Tongue (tissue), 2 donors: ENCODE measurements around the gene CADM1. TPM values are rescaled to one million over a fixed set of nuclear protein-coding genes. Genes with fewer than 3 reads are reported as not detected.

Experiments used
- DNase-seq: peaks from one replicate; pipeline ENCODE4 v3.0.0-alpha.2; 2015
- total RNA-seq: library from RNA; depleted of rRNA; stranded (reverse); fragments of >200 nt; gene quantifications from one replicate; pipeline ENCODE4 v1.2.3, GENCODE V29; 2014

CADM1 gene
- total RNA-seq, 1 donor from 2014 or later, result 53.1 TPM

GRCh38 chr11:115398333-115399080 is 105.7 kb downstream of the CADM1 start:
- no peak for DNase-seq

- DNase-seq, result peak; percentile 88
These were observed 107.7 kb downstream of the CADM1 start for GRCh38 chr11:115396533-115396932.

DNA sequence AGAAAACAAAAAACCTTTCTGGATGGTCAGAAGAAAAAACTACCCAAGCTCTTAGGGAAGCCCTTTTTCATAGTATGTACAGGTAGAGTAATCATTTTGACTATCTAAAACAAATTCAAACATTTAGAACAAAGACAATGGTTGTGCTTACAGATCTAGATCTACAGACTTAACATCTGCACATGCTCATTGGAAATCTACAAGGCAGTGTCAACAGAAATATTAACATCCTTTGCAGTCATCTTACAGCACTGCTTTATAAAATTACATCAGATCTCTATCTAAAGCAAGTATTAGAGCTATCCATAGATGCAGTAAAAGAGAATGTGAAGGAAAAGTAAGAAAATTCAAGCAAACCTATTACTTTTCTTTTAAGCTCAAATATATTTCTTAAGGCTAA is 110.3 kb downstream of the CADM1 start:
- no peak for DNase-seq

DNA sequence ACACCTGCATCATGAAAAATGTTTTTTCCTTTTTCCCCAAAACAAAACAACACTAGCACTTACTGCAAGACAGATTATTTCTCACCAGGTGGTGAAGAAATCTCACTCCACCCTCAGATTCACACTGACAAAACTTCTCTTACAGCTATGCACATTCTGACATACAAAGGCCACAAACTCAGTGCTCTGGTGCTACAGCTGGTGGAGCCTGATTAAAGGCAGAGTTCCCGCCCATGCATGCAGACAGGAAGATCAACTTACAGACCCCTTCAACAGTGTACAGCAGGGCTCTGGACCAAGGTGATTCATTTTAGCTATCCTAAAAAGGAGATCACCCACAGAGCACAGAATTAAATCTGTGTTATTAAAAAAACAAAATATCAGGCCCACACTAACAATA is 112.6 kb downstream of the CADM1 start:
- peak; percentile 62 for DNase-seq

- DNase-seq, result no peak
These were observed 113.1 kb downstream of the CADM1 start for GRCh38 chr11:115391160-115391559.

DNA sequence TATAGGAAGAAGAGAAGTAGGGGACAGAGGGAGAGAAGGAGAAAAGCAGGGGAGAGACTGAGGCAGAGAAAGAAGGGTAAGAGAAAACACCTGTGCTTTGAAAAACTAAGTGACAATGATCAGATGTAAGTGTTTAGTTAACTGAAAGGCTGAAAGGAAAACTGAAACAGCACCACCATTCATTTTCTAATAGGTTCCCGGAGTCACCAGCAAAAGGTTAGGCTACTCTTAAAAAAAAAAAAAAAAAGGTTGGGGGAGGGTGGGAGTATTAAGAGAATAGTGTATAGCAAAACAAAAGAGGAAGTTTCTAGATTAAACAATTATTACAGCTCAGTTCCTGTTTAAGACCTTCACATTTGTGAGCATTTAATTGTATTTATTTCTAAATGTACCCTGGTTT is 113.8 kb downstream of the CADM1 start:
- DNase-seq, result no peak

DNA sequence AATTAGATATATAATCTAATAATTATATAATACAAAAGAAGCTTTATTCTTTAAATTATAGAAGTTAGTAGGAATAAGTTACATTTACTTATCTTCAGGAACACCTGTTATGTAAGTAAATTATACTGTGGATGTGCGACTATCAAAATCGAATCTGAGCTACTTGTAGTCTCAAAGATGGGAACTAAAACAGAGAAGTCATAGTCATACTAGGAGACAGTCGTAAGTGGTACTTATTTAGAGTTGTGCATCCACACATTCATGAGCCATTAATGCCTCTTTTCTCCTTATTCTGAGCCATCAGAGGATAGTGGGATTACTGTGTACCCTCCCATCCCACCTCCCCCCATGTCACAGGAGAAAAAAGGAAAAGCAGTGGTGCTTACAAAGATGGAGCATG is 114.4 kb downstream of the CADM1 start:
- no peak for DNase-seq

- DNase-seq, result no peak
These were observed 119.0 kb downstream of the CADM1 start for GRCh38 chr11:115385226-115385625.

DNA sequence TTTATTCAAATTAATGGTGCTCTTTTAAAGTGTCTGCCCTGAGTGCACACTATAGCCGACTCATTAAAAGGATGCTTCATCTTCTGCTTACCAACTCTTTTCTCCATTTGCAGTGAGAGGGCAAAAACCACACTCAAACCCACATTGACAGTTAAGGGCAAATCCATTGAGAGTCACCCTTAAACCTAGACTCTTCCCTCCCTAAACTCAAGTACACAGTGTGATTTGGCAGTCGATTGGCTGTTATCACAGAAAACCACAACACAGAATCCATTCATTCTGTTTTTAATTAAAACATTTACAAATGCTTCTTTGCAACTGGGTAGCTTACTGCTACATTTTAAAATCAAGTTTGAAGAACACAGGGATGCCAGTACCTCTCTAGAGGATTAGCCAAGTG is 120.0 kb downstream of the CADM1 start:
- DNase-seq, result no peak

DNA sequence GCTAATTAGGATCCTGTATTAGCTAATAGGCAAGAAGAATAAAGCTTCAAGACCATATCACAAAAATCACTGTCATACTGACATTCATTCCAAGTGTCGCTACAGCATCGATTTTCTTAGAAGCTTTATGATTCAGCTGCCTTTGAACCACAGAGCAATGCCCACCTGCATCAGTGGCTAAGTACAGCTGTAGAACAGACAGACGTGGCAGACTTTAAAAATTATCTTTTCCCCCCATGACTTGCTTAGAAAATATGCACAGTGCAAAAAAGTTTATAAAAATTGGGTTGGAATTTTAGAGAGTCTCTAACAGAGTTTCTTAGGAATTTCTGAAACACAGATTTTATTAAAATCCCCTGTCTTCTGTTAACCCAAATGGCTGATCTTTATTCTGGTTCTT is 120.8 kb downstream of the CADM1 start:
- DNase-seq, result no peak

DNA sequence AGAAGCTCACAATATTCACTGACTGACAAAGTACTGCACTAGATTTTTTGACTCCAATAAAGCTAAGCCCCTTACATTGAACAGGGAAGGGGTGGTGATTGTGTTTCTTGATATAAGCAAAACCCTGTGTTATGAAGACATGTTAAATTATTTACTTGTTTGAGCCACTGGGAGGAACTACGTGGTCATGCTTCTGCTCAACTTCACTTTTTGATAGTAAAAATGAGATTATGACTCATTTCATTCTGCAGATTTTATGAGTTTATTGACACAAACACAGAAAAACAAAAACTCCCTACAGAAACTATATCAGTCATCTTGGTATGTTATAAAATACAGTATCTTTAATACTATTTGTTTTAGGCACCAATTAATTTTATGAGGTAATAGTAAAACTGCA is 124.7 kb downstream of the CADM1 start:
- no peak for DNase-seq

GRCh38 chr11:115378557-115378956 is 125.7 kb downstream of the CADM1 start:
- DNase-seq, result no peak

- DNase-seq, result no peak
These were observed 126.3 kb downstream of the CADM1 start for GRCh38 chr11:115377882-115378296.

DNA sequence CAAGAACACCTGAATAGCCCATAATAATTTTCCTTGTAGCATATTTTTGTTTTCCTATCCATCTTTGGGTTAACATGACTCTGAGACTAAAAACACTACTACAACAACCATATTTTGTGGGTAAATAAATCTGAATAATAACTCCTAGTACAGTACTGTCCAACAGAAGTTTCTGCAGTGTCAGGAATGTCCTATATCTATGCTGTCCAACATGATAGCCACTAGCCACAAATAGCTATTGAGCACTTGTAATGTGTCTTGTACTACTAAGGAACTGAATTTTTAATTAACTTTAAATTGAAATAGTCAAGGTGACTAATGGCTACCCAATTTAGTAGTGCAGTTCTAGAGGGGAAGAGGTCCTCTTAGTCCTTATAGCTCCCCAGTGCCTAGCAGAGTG is 135.6 kb downstream of the CADM1 start:
- no peak for DNase-seq

DNA sequence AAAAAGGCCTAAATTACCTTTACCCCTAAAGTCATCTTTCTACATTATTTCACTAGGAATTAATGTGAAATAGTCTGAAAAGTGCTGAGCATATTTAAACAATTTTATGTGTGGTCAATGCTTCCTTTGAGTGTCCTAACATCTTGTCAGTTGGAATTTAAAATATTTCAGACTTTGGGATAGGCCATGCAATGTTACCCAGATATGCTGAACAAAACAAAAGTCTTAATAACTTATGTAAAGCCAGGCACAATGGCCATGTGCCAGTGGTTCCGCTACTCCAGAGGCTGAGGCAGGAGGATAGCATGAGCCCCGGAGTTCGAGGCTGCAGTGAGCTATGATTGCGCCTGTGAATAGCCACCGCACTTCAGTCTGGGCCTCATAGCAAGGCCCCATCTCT is 137.4 kb downstream of the CADM1 start:
- no peak for DNase-seq

- DNase-seq, result no peak
These were observed 138.3 kb downstream of the CADM1 start for GRCh38 chr11:115365907-115366306.

- no peak for DNase-seq
These were observed 139.3 kb downstream of the CADM1 start for GRCh38 chr11:115364896-115365295.

DNA sequence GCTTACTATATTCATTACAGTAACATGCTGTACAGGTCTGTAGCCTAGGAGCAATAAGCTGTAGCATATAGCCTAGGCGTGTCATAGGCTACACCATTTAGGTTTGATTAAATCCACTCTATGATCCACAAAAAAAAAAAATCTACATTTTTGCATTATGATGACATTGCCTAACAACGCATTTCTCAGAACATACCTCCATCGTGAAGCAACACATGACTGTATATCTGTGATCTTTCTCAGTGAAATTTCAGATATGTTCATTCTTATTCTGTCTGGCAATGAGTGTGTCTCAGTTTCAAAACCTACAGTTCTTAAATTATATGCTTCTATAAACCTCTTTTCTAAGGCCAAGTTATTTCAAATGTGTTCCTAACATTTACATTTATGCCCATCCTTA is 140.3 kb downstream of the CADM1 start:
- DNase-seq, result no peak

DNA sequence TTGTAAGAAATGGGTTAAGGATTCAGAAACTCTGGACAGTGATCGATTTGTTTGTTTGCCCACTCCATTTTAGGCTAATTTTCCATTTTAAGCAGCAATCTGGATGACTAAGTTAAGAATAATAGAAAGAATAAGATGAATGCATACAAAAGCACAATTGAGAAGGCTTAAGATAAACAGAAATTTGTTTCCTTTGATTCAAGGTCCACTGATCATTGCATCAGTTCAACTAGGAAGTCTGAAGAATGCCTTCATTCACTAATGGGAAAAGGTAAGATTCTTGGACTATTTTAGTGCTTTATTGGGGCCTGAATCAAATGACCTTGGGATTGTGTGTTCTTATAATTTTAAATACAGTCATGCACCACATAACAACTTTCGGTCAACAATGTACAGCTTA is 140.8 kb downstream of the CADM1 start:
- DNase-seq, result no peak

- DNase-seq, result no peak
These were observed 141.2 kb downstream of the CADM1 start for GRCh38 chr11:115362997-115363396.

GRCh38 chr11:115361025-115361424 is 143.2 kb downstream of the CADM1 start:
- no peak for DNase-seq

DNA sequence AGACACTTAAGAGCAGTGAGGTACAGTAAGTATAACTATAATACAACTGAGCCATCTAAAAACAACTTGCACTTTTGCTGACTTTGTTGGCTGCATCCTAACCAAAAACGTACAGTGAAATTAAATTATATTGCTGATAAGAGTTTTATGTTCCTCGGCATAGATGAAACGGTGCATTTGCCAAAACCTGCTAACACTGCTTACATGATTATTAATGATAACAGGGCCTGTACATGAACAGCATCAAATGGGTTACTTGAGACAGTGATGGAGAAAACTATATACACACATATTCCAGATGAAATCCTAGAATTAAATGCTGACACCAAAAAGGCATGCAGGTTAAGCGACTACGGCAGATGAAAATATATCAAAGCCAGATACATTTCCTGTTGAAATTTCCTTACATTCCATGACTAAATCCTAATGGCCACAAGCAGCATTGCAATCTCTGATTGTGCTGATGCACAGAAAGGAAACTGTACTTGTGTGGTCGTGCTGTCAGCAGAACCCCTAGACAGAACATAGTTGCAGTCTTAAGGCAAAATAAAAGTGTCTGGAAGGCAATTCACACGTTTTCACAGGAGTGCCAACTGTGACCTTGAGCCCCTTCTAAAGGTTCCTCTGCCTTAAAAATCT is 143.9 kb downstream of the CADM1 start:
- DNase-seq, result no peak

DNA sequence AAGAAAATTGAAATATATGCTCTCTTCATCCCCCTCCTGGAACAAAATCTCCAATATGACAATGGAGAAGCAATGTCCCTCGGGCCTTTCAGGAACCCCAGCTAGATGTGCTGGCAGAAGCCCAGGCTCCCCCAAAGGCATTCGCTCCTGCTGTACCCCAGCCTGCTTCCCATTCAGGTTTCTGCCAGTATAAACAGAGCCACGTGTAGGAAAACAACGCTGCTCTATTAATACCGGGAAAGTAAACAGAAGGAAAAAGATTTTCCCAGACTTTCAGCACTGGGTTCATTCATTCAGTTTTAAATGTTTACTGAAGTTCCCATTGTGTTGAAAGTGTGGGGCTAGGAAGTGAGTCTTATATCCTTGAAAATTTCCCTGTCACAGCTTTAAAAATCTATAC is 147.1 kb downstream of the CADM1 start:
- peak; percentile 7 for DNase-seq

DNA sequence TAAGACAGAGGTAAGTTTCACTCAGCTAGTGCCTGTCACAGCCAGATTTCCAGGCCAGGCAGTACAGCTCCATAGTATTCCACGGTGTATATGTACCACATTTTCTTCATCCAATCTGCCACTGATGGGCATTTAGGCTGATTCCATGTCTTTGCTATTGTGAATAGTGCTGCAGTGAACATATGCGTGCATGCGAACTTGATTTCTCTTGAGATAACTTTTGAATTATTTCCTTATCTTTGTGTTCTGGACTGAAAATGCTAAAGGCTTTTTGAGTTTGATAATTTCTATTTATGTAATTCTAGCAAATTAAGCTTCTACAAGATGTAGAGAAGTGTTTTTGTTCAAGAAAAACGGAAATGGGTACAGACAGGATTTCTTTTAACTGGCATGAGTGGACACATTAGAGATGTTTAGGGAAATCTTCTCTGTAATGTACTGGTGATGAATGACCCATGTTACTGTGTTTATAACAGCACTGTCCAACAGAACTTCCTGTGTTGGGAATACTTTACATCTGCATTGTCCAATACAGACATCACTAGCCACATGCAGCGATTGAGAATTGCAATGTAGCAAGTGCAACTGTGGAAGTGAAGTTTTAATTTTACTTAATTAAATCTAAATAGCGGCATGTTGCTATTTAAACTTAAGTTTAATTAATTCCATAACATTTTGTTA is 151.3 kb downstream of the CADM1 start:
- DNase-seq, result no peak
